NCI-H2029 treated with DMSO at 0.1 percent for 48 hours (cell line): Measurements from ENCODE around the gene RTN1.

Experiments used
- DNase-seq: peaks from one replicate; lab custom pipeline; 2025; lab: John Stamatoyannopoulos, UW

Gene RTN1

DNA sequence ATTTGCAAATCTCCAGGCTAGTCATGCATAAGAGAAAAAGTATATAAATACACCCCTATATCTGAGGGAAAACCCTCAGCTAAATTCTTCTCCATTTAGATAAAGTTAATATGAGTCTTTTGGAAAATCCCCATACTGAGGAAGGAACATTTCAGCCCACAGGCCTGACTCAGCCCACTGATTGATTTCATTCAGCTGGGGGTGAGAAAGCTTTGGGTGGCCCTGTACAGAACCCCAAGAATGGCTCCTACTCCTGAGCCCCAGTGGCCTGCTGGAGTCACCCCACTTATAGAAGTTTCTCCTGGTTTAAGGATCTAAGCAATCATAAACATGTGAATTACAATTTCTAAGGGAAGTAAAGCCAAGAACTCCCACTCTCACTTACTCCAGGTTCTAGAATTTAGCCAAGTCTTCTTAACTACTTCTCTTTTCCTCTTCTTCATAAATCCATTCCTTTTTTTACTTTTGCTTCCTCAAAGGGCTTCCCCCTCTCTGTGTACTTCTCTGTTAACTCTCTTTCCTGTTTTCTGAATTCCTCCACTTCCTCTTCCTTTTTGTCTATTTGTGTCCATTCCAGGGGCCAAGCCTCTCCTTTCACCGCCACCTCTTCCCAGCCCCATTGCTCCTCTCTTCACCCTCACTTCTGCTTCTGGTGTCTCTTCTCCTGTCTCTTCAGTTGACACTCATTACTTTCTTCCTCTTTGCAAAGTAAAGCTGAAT lies 21.0 kb downstream of the RTN1 start:
- no peak for DNase-seq

DNA sequence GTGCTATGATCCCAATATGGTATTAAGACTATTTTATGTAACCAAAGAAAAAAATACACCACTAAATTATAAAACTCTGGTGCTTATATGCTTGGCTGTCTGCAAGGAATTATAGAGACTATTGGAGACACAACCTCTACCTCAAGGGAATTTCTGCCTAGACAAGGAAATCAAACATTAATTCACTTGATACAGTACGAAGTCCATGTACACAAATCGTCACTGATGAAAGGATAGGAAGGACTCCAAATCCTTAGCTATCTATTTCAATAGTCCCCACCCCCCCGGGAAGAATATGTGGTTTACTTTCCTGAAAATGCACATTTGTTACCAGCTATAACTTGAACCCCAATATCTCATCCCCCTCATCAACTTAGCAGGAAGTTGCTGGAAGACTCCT lies 21.9 kb downstream of the RTN1 start:
- no peak for DNase-seq

DNA sequence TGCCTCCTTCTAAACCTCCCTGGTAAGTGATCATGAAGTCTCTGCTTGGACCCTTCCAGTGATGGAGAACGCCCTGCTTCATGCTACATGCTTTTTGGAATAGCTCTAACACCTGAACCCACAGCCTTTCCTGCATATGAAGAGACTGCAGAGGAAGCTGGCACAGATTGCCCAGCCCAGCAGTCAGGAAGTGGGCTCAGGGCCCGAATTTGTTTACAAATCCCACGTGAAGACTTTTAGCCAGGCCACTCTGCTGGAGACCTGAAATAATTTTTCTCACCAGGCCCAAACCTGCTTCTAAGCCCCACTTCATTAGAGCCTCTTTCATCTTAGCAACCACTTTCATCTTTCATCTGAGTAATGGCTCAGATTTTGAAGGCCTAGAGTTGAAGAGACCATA lies 22.9 kb downstream of the RTN1 start:
- no peak for DNase-seq

DNA sequence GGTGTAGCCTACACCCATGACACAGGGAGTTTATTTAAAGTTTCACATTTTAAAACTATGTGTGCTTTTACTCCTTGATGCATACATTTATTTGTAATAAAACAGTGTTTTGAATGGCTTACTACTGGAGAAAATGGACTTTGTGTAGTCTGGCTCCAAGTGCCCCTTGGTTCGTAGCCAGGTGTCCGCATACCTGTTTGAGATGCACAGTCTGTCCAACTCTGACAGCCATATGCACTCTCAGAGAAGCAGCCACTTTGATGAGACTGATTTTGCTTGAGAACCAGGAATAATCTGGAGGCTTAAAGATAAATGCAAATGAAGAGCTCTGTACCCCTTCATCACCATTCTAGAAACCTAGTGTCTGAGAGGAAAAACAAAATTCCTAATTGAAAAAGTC lies 24.0 kb downstream of the RTN1 start:
- DNase-seq = no peak

DNA sequence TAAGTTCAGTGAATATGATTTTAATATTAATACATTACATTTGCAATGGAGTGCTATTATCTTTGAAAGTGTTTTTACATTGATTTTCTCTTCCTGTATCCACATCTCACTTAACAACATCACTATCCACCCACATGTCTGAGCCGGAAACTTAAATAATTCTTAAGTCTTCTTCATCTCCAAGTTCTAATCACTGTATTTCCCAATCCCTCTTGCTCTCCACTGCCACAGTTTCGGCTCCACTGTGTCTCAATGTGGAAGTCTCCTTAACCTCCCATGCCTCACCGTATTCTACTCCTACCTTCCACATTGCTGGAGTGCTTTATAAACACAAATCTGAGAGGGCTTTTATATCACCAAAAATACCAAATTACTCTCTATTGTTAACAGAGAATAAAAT lies 25.3 kb downstream of the RTN1 start:
- DNase-seq = no peak

DNA sequence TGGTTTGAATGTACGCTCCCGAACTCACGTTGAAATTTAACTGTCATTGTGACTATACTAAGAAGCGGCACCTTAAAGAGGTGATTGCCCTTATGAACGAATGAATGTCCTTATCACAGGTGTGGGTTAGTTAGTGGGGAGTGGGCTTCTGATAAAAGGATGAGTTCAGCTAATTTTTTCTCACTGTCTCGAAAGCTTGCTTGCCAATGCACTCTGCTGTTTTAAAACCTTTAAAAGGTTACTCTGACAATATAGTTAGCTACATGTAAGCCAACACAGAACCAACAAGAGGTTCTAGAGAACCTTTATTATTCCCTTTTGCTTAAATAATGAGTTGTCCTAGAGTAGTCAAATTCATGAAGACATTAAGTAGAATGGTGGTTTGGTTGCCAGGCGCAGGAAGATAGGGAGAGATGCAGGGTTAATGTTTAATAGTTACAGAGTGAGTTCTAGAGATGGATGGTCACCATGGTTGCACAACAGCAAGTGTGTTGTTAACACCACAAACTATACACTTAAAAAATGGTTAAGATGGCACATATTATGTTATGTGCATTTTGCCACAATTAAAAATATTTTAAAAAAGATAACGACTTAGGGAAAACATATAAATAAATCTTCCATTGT lies 26.3 kb downstream of the RTN1 start:
- no peak for DNase-seq

DNA sequence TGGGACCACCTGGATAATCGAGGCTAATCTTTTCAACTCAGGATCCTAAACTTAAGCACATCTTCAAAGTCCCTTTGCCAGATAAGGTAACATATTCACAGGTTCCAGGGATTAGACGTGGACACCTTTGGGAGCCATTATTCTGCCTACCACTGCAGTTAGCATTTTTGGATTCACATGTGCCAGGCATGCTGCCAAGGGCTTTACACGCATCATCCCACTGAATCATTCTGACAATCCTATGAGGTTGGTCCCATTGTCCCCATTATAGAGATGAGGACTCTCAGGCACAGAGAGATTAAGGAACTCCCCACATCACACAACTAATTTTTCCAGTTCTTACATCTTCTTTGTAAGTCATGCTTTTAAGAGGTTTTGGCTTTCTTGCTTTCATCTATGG lies 34.5 kb downstream of the RTN1 start:
- no peak for DNase-seq

DNA sequence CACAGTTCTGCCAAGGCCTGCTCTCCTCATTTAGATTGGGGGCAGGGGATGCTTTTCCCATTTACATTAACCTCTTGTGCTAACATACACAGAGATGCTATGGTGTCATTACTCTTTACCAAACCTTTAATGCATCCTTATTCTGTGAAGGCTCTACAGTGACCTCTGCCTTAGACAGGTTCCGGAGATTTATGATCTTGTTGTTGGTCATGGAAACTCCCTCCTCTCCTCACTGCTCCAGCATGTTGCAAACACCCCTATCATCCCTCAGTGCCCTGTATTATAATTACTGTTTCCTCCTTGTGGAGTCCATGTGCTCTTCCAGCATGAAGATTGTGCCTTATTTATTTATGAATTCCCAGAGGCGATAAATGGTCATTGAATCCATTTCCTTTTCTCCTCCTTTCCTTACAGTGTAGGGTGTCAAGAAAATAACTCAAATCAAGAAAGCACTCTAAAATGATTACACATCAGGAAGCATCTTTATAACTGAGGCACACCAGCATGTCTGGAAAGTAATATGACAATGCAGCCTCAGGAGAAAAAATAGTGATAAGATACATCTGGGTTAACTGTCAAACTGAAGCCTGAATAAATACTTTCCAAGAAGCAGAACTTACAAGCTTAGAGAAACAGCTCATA lies 37.8 kb downstream of the RTN1 start:
- no peak for DNase-seq

DNA sequence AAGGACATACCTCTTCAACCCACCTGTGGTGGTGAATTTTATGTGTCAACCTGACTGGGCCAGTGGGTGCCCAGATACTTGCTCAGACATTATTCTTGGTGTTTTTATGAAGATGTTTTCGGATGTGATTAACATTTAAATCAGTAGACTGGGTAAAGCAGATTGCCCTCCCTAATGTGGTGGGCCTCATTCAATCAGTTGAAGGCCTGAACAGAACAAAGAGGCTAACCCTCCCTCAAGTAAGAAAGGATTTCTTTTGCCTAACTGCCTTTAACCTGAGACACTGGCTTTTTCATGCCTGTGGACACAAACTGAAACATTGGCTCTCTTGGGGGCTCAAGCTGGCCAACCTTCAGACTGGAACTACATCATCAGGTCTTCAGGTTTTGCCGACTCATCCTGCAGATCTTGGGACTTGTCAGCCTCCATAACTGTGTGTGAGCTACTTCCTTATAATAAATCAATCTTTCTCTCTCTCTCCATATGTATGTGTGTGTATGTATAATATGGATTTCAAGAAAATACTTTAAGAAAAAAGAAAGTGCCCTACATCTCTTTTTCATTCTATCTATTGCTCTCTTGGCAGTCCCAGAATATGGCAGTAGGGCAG lies 39.4 kb downstream of the RTN1 start:
- DNase-seq = no peak

DNA sequence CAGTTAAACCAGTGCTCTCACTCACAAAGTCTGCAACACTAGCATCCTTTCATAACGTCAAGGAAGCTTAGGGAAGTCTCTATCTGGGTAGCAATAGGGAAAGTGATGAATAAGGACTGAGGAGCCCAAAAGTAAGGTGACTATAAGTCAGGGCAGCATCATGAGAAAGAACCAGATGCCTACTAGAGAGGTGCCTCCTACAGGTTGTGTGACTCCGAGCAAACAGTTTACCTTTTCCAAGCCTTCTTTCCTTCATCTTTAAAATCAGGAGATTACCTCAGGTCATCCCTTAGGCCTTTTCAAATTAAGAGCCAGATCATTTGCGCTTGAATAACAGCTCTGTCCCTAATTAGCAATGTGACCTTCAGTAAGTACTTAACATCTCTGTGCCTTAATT lies 40.2 kb downstream of the RTN1 start:
- no peak for DNase-seq

DNA sequence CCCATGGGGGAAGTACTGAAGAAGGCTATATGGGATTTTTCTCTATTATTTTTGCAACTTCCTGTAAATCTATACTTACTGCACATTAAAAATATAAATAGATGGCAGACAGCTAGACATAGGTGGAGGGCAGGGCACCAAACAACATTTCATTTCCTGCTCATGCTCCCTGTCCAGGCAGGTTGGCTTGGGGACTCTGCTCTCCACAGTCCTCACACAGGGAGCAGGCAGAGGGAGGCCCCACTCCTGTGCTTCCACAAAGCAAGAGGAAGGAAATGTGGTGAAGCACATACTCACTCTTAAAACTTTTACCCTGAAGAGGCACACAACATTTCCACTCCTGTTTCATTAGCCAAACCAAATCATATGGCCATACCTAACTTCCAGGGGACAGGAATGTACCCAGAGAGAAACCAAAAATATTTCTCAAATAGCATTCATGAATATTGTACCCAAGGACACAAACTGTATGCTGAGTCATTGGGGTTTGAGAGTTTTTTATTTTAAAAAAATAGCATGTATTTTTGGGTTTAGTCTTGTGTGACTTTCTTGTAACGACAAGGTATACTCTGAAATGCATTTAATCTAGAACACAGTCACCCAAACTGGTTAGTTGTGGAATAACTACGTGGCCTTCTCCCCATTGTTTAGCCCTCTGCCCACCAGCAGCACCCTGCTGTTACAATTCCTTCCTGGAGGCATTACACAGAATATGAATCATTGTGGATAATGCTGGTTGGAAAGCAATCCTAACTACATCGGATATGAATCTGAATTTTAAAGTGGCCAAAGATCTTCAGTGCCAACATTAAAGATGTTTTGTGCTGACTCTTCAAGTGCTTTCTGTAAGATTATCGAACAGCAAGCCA lies 40.9 kb downstream of the RTN1 start:
- no peak for DNase-seq

DNA sequence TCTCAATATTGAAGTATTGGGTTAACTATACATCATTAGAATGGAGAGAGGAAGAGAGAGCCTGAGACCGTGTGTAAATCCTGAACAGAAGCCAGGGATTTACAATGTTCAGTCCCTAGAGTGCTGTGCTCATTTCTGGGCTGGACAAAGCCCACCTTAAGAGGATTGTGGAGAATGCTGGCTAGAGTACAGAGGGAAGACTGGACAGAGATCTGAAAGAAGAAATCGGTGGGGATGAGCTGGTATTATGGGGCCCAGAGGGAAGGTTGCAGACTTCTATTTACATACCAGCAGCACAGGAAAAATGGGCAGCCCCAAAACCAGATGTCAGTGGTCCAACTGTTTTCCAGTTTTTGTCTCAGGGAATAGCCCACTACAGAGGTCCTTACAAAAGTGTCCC lies 42.3 kb downstream of the RTN1 start:
- no peak for DNase-seq

DNA sequence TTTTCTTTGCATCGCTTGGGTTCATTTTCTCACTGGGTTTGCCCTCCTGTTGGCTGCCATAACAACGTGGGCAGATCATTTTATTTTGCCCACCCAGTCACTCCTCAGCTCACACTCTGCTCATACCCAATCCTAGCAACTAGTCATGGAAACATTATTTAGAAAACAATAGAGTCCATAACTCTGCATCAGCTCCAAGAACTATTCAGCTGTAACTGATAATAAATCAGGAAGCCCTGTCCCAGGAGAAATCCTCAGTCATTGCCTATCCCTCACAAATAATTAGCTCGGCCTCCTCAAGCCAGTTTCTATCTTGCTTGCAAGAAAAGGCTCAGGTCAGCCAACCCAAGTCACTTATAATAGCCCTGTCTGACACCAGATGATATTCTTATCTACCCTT lies 43.2 kb downstream of the RTN1 start:
- no peak for DNase-seq

DNA sequence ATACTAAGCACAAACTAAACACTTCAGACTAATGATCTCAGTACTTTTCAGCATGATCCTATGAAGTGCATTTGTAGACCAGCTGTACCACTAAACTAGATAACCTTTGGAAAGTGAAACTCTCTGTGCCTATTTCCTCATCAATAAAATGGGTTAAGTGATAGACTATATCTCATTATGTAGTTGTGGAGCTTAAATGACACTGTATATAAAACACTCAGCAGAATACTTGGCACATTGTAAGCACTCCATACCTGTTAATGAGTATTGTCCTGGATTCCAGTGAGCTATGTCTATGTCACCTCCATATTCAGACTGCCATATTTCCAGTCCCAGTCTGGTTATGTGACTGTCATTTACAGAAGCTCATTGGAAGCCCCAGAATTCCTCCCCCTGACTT lies 44.4 kb downstream of the RTN1 start:
- DNase-seq = no peak

DNA sequence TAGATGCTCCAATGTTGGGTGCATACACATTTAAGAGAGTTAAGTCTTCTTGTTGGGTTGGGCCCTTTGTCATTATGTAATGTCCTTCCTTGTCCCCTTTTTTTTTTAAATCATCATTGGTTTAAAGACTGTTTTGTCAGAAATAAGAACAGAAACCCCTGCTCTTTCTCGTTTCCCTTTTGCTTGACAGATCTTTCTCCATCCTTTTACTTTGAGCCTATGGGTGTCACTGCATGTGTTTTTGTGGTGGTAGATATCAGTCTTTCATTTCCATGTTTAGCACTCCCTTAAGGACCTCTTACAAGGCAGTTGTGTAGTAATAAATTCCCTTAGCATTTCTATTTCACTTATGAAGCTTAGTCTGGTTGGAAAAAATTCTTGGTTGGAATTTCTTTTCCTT lies 47.4 kb downstream of the RTN1 start:
- no peak for DNase-seq

DNA sequence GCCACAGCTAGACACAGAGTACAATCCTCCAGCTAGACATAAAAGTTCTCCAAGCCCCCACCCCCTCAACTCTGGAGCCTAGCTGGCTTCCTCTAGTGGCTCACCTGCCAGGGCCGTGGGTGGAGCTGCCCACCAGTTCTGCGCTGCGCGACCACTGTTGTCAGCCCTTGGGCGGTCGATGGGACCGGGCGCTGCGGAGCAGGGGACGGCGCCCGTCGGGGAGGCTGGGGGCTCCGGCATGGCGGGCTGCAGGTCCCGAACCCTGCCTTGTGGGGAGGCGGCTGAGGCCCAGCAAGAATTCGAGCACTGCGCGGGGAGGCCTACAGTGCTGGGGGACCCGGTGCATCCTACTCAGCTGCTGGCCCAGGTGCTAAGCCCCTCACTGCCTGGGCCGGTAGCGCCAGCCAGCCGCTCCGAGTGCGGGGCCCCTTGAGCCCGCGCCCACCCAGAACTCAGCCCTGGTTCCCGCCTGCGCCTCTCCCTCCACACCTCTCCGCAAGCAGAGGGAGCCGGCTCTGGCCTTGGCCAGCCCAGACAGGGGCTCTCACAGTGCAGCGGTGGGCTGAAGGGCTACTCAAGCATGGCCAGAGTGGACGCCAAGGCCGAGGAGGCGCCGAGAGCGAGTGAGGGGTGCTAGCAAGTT lies 51.0 kb downstream of the RTN1 start:
- no peak for DNase-seq

DNA sequence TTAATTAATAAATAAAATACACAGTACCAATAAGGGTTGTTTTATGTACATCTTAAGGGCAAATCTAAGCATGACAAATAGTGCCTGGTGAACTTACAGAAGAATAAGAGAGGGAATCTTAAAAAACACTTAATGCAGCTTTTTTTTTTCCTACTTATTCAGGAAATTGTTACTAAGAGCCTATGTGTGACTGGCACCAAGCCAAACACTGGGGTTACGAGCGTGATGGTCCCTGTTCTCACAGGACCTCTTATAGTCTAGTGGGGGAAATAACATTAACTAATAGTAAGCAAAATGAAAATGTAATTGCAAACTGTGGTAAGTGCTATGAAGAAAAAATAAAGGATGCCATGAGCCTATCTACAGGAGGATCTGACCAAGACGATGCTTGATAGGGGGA lies 53.6 kb downstream of the RTN1 start:
- DNase-seq = no peak

DNA sequence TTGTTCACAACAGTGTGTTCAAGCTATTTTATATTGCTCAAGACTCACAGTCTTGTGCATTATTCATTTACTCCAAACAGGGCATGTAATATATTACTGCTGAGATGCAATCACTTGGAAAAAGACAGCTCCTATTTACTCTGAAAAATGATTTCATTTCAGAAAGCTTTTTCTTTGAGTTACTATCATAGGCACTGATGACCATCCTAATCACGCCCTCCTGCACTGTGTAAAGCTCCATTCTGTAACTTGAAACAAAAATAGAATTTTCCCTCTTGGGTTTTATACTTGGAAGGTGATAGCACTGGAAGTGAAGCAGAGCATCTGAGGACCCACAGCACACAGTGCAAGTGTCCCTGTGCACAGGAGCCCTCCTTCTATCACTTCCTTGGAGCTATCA lies 55.6 kb downstream of the RTN1 start:
- DNase-seq = no peak

DNA sequence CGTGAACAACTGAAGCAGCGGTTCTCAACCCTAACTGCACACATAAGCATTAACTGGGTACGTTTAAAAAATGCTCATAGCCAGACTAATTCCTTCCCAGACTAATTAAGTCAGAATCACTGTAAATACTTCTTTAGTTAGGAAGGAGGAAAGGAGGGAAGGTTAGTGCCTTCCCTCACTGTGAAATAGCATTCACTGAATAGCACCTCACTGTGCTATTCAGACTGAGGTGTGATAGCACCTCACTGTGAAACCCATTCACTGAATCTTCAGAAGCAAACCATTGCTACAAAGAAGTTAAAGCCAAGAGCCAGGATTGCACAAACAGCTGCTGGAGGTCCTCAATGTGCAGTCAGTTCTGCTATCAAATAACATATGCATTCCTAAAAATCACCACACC lies 58.8 kb downstream of the RTN1 start:
- no peak for DNase-seq

DNA sequence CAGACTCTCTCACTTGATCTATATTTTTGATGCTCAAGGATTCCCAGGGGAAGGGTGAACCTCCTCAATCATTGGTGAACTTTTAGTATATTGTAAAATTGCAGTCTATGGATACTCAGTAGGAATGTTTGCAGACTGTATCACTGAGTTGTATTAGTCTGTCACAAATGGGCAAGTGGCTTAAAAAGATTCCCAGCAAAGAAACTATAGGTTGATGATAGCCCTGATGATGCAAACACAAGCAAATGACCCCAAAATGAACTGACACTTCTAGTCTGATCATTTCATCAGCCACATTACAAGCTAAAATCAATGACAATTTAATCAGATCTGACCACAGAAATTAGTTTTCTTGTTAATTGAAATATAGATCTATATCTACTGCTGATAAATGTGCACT lies 59.5 kb downstream of the RTN1 start:
- no peak for DNase-seq

DNA sequence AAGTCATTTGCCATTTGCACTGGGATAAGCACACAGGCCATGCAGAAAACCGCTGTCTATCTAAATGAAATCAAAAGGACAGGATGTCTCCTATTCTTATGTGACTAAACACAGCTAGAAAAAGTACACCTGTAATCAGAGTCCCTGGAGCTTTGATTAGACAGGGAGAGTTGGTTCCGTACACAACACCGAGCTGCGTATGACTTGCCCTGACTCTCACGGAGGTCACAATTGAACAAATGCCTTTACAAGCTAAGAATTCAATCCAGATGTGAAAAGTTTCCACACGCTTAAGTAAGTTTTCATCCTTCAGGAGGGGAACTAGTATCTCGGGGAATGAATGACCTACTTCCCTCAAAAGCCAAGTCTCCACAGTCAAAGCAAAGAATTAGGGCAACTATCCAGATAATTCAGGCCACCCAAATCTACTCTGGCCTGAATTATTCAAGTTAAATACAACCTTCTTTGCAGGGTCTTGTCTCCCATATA lies 67.5 kb downstream of the RTN1 start:
- no peak for DNase-seq

DNA sequence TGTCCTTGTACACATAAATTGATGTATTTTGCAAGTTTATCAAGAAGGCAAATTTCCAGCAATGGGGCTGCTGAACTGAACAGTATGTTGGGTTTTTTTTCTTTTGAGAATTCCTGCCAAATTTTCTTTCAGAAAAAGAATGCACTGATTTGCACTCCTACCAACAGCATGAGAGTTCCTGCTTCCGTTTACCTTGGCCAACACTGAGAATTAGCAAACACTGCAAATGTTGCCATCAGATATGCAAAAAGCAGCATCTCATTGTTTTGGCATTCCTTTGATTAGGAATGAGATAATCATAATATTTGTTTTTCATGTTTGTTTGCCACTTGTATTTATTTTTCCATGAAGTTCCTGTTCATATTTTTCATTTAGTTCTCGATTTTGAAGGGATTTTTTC lies 82.4 kb downstream of the RTN1 start:
- peak; percentile 8 for DNase-seq
